NCI-H187 treated with DMSO at 0.1 percent for 48 hours (cell line): ENCODE measurements around the gene SSH3.

Experiments
- DNase-seq: peaks from one replicate; lab custom pipeline; 2025; lab: John Stamatoyannopoulos, UW

Gene SSH3

DNA sequence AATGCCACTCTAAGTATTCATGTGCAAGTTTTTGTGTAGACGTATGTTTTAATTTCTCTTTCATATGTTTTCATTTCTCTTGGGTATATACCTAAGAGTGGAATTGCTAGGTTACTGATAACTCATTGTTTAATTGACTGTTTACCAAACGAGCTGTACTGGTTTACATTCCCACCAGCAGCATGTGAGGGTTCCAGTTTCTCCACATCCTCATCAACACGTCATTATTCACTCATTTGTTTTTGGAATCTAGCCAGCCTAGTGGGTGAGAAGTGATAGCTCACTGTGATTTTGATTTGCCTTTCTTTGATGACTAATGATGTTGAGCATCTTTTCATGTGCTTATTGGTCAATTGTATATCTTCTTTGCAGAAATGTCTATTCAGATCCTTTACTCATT, 10.2 kb upstream of the SSH3 start:
- no peak for DNase-seq

DNA sequence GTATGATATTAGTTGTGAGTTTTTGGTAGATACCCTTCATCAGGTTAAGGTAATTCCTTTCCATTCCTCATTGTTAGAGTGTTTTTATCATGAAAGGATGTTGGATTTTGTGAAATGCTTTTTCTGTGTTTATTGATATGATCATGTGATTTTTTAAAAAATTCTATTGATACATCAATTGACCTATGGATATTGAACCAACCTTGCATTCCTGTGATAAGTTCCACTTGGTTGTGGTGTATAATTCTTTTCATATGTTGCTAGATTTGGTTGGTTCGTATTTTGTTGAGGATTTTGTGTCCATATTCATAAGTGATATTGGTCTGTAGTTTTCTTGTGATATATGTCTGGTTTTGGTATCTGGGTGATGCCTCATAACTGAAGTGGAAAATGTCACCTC, 7.5 kb upstream of the SSH3 start:
- DNase-seq, result no peak

DNA sequence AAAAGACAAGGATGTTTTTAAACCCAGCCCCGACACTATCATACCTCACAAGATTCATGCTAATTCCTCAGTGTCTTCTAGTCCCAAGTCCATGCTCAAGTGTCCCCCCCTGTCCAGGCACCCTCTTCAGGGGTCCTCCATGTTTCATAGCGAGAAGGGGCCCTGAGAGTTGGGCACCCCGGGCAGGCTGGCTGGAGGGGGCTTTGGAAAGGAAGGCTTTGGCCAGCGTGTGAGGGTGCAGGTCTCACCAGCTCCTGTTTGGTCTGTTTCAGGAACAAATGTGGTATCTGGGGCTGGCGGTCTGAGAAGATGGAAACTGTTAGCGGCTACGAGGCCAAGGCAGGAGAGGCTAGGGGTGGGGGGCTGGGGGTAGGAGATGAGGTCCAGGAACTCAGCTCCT, 4.5 kb upstream of the SSH3 start:
- no peak for DNase-seq

DNA sequence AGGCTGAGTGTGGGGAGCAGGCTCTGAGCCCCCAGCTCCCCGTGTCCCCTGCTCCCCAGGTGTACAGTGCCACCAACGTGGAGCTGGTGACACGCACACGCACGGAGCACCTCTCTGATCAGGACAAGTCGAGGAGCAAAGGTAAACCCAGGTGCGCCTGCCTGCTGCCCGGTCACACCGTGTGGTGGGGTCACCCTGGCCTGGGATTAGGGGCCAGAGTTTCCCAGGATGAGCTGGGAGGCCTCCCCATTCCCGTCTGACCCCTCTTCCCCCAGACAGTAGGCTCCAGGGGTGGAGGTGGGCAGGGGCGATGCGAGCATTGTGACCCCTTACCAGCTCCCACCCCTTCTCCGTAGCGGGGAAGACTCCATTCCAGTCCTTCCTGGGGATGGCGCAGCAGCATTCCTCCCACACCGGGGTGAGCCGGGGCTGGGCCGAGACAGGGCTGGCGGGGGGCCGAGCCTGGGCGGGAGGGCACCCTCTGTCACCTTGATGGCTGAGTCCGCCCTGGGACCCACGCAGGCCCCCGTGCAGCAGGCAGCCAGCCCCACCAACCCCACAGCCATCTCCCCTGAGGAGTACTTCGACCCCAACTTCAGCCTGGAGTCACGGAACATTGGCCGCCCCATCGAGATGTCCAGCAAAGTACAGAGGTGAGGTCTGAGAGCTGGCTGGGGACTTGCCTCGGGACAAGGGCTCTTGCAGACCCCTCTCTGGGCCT, 3.7 kb upstream of the SSH3 start:
- DNase-seq, result no peak

DNA sequence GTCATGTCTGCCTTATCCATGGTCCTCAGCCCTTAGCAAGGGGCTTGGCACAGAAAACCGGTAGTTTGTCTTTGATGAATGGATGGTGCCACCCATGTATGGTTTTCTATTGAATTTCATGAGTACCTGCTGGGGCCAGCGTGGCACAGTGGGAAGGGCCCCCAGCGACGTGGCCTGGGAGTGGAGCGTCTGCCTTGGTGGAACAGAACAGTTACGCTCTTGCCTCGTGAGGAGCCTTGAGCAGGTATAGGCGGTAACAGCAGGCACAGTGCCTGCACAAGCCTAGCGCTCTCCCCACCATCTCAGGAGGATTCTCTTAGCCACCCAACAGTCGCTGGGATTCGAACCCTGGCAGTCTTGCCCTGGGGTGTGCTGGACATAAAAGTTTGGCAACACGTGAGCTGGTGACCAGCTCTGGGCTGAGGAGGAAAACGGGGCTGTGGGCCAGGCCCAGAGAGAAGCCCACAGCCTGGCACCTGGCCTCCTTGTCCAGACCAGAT, 3.0 kb upstream of the SSH3 start:
- no peak for DNase-seq

DNA sequence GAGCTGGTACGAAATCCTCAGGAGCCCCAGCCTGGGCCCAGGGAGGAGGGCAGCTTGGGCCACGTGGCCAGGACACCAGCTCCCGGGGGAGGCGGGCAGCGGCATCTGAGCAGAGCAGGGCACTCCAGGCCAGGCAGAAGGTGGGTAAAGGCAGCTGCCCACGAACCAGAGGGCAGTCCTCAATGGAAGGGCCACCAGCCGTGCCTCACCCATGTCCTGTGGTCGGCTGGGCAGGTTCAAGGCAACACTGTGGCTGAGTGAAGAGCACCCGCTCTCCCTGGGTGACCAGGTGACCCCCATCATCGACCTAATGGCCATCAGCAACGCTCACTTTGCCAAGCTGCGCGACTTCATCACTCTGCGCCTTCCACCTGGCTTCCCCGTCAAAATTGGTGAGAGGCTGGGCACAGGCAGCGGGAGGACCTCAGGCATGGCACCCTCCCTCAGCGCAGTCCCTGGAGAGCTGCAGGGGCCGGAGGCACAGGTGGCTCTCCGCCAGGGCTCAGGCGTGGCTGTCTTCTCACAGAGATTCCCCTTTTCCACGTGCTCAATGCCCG, 2.5 kb upstream of the SSH3 start:
- DNase-seq, result no peak

DNA sequence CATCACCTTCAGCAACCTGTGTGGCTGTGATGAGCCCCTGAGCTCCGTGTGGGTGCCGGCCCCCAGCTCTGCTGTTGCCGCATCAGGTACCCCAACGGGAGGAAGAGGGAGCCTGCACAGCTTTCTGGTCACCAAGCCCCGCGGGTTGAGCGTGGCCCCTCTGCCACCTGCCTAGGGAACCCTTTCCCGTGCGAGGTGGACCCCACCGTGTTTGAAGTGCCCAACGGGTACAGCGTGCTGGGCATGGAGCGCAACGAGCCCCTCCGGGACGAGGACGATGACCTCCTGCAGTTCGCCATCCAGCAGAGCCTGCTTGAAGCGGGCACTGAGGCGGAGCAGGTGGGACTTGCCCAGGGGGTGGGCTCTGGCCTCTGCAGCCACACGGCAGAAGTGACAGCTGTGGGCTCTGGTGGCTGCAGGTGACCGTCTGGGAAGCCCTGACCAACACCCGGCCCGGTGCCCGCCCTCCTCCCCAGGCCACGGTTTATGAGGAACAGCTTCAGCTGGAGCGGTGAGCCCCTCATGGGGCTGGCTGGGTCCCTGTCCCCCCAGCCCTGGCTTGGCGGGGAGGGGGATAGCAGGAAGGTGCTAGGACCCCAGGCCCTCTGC, 1.9 kb upstream of the SSH3 start:
- DNase-seq, result no peak

DNA sequence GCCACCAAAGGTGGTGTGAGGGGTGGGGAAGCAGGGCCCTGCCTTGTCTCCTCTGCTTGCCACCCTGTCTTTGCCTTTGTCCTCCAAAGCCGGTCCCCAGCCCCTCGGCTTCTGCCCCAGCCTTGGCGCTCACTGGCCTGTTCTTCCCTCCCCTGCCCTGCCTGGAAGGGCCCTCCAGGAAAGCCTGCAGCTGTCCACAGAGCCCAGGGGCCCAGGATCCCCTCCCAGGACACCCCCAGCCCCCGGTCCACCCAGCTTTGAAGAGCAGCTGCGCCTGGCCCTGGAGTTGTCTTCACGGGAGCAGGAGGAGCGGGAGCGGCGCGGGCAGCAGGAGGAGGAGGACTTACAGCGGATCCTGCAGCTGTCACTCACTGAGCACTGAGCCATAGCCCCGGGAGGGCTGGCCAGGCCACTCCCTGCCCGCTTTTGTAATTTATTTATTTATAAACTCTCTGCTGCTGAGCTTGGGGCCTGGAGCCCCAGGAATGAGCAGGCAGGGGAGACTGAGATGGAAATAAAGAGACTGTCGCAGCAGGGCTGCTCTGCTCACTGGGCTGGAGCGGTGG, 1.3 kb upstream of the SSH3 start:
- DNase-seq, result no peak

DNA sequence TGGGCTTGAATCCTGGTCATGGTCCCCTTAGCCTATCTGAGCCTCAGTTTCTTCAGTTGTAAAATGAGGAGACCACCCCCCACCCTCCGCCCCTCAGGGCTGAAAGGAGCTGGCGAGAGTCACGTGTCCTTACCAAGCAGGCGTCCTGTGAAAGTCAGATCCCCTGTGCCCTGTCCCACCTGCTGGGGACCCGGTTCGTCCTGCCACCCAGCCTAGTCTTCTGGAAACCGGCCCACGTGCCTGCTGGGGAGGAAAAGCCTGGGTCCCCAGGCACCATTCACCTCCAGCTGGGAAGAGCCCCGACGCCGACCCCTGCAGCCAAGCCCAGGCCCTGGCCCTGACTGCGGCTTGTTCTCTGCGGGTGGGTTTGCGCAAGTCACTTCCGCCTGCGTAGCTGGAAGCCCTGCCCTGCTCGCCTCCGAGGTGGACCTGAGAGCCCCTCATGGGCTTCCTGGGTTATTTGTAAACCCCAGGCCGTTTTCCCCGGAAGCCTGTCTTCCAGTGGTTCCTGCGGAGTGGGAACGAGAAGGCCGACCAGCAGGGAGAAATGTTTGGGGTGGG, 679 bp upstream of the SSH3 start:
- DNase-seq, result no peak

DNA sequence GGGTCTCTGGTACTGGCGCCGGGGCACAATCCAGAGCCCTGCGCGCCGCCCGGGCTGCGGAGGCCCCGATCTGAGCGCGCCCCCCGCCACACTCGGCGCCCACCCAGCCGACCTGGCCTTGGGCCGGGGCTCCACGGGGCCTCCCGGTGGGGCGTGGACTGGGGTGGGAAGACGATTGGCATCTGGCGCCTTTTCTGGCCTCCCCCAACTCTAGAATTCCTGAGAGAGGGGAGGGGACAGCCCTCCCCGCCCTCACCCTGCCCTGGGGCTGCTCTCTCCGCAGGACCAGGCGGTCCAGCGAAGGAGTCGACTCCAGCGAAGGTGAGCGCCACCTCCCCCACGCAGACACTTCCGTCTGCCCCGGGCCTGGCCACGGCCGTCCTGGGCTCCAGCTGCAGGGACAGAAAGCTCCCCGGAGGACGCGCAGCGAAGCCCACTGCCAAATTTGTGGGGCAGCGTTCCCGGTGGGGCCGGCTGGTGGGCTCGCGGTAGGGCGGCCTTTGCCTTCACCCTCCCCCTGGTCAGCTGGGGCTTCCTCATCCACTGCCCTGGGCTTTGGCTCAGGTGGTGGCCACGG, 593 bp downstream of the SSH3 start:
- DNase-seq, result no peak

DNA sequence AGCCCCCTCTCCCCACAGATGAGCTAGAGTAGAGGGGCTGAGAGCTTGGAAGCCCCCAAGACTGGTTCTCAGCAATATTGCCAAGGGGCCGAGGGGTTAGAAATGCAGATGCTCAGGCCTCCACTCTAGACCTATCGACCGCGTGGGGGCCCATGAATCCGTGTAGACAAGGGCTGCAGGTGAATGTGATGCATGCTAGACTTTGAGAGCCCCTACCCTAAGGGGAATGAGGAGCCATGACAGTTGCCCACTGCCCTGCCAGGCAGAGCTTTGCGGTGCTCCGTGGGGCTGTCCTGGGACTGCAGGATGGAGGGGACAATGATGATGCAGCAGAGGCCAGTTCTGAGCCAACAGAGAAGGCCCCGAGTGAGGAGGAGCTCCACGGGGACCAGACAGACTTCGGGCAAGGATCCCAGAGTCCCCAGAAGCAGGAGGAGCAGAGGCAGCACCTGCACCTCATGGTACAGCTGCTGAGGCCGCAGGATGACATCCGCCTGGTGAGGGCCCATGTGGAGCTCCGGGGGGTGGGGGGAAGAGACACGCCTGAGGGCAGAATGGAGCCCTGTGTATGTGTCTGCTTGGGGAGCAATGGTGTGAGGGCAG, 1.3 kb downstream of the SSH3 start:
- DNase-seq, result no peak

DNA sequence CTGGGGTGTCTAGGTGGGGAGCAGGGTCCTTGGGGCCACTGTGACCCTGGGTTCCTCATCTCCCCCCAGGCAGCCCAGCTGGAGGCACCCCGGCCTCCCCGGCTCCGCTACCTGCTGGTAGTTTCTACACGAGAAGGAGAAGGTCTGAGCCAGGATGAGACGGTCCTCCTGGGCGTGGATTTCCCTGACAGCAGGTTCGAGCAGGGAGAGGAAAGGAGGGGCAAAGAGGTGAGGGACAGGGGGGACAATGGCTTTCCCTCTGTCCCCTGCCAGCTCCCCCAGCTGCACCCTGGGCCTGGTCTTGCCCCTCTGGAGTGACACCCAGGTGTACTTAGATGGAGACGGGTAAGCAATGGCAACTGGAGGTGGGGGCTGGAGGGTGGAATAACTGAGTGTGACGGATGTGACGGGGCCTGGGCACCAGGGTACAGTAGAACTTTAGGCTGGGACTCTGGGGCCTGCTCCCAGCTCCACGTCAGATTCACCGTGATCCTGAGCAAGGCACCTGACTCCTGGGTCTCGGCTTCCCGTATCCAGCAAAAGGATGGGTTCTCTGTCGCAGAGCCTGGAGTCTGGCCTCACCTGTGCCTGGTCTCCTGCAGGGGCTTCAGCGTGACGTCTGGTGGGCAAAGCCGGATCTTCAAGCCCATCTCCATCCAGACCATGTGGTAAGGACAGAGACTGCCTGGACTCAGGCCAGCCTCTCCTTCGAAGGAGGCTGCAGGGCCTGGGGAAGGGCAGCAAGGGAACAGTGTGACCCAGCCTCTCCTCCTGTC, 3.6 kb downstream of the SSH3 start:
- no peak for DNase-seq

DNA sequence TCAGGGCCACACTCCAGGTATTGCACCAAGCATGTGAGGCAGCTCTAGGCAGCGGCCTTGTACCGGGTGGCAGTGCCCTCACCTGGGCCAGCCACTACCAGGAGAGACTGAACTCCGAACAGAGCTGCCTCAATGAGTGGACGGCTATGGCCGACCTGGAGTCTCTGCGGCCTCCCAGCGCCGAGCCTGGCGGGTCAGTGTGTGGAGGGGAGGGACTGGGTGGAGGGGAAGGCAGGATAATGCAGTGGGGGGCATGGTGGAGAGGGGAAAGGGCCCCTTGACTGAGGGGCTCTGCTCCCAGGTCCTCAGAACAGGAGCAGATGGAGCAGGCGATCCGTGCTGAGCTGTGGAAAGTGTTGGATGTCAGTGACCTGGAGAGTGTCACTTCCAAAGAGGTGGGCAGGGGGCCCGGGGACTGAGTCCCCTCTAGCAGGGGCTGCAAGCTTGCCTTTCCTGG, 4.2 kb downstream of the SSH3 start:
- DNase-seq, result no peak

DNA sequence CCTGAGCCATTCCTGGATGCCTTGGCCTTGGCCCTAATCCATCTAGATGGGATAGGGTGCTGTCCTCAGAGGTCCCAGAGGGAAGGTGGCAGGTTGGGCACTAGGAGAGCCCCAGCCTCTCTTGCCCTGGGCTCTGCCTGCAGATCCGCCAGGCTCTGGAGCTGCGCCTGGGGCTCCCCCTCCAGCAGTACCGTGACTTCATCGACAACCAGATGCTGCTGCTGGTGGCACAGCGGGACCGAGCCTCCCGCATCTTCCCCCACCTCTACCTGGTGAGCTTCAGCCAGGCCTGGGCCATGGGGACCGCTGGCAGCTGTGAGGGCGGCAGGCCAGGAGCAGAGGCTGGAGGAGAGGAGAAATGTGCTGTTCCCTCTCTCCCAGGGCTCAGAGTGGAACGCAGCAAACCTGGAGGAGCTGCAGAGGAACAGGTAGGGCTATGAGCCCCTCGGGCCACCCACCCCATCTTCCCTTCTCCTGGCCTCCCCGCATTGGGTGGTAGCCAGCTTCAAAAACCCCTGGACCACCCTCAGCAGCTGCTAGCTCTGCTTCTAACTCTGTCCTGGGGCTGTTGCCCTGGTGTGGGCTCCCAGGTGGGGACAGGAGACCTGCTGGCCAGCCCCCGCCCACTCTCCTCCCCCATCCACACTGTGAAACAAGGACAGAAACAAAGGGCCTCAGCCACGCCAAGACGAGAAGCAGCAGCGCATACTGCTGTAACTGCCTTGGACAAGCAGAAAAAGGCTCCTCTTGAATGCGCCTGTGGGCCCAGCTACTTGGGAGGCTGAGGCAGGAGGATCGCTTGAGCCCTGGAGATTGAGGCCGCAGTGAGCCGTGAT, 4.9 kb downstream of the SSH3 start:
- no peak for DNase-seq

DNA sequence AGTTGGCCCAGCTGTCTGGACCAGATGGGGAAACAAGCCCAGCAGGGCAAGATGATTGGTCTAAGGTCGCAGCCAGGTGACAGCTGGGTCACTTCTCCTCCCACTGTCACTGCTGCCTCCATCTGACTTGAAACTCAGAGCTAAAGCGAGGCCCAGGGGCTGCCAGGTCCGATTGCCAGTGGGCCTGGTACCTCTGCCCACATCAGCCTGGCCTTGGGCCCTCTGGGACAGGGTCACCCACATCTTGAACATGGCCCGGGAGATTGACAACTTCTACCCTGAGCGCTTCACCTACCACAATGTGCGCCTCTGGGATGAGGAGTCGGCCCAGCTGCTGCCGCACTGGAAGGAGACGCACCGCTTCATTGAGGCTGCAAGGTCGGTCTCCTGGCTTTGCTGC, 5.8 kb downstream of the SSH3 start:
- no peak for DNase-seq

DNA sequence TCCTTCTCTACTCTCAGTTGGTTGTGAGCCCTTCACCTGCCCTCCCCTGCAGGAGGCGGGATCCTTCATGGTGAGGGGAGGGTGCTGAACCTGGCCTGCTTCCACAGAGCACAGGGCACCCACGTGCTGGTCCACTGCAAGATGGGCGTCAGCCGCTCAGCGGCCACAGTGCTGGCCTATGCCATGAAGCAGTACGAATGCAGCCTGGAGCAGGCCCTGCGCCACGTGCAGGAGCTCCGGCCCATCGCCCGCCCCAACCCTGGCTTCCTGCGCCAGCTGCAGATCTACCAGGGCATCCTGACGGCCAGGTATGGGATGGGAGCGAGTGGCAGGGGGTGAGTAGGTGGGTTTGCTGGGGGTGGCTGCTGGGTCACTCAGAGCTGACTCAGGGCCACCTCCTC, 6.3 kb downstream of the SSH3 start:
- no peak for DNase-seq

DNA sequence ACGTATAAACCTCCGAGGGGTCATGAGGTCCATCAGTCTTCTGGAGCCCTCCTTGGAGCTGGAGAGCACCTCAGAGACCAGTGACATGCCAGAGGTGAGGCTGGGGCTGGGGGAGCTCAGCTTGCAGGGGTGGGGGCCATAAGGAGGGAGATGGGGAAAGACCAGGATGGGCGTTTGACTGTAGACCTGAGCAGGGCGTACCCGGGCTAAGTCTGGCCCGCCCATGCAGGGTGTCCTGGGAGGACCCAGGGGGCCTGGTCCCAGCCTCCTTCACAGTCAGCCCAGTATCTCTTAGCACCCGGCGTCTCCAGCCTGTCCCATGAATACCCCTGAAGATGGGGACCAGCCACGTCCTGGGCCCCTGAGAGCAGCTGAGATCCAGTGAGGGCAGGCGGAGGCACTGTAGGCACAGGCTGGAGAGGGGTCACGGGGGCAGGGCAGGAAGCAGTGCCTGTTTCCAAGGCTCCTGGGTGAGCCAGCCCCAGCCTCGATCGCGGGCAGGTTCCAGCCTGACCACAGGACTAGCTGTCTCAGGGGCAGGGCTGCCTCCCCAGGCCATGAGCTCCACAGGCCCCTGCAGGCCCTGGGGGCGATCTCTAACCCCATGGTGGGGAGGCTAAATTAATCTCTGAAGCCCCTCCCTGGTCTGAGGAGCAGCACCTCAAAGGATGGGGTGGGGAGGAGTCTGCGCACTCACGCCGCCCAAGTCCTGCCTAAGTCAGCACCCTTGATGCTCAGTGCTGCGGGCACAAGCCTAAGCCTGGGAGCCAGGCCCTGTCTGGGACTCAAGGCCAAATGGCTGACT, 7.1 kb downstream of the SSH3 start:
- no peak for DNase-seq

DNA sequence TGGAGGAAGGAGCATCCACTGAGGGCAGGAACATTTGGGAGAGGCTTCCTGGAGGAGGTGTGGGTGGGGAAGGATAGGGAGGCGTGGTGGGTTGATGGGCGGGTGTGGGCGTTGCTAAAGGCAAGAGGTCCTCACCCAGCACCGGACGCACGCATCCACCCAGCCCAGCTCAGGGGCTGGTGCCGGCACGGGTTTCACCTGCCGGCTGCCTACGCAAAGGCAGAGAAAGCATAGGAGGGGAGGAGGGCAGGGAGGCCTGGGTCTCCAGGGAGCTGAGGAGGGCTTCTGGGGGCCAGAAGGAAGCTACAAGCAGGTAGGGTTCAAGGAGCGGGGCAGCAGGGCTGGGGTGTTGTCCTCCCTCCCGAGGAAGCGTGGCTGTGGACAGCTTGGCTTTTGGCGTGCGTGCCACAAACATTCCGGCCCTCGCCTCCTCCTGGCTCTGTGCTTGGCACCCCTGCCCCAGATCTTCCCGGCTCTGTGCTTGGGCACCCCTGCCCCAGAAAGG, 7.8 kb downstream of the SSH3 start:
- DNase-seq, result no peak

DNA sequence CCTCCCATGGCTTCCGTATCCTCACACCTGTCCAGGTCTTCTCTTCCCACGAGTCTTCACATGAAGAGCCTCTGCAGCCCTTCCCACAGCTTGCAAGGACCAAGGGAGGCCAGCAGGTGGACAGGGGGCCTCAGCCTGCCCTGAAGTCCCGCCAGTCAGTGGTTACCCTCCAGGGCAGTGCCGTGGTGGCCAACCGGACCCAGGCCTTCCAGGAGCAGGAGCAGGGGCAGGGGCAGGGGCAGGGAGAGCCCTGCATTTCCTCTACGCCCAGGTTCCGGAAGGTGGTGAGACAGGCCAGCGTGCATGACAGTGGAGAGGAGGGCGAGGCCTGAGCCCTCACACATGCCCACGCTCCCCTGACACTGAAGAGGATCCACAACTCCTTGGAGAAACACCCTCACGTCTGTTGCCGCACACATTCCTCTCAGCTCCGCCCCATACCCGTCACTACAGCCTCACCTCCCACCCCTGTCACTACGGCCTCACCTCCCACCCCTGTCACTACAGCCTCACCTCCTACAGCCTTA, 8.3 kb downstream of the SSH3 start:
- DNase-seq, result no peak
